Non-pigmented ciliary epithelial cell (primary cell): ENCODE measurements around the gene LIPH.
A peak's percentile ranks its signal among the peaks of the same experiment; 100 is the strongest.
"Not testable (repeated sequence)": the region's sequence is repeated elsewhere in the genome, so short reads cannot be mapped to it uniquely, and the experiment has no call there.

Source experiments
- DNase-seq: peaks from one replicate; pipeline ENCODE4 v3.0.0-alpha.2; 2010; ENCODE audit warnings: low read depth

Gene LIPH

DNA sequence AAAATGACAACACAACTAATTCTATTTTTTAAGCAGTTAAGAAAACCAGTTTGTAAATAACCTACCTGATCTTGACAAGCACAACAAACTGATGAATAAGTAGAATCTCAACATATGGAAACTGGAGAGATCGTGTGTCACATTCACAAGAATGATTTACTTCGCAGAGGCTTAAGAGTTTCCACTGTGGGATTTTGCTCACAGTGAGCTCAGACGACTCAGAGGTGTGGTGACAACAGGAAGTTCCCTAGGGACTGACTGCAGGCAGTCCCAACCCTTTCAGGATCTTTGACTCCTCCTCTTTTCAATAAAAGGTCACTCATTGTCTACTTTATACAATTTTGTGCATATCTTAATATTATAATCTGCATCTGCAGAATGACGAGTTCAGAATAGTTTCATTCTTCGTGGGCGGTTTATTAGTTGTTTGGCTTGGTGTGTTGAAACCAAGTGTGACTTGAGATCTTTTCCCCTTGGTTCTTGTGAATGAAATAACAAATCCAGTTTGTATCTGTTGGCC is at the start of gene LIPH:
LIPH (minus strand) TSS at position 231 of the 520 bp plus-strand sequence; CDS start at position 114, 117 bp downstream.
- no peak for DNase-seq

DNA sequence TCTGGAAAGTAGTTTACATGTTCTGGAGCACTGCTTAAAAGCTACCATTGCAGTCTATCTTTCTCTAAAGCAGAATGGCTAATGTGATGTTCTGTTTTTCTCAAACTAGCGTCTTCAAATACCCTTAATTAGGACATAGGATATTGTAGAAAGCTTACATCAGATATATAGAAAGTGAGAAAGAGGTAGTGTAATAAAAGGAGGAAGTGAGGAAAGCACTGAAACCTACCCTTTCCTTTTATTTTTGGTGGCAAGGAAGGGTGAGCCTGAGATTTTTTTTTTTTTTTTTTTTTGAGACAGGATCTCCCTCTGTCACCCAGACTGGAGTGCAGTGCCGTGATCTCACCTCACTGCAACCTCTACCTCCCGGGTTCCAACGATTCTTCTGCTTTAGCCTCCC is 43.1 kb upstream of the LIPH start:
- no peak for DNase-seq

DNA sequence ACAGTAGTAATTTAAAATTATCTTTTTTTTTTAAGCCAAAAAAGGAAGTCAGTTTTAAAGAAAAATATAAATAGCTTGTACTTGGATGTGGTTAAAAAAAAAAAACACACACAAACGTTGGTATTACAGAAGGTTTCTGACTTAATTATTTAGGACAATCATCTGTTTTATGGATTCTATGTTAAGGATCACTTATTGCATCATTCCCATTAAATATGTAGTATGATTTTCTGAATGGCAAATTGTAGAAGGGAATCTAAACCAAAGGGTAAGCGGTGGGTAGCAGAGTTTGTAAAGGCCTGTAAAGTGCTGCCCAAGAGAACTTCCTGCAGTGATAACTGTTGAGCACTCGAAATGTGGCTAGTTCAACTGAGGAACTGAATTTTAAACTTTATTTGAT is 41.7 kb upstream of the LIPH start:
- DNase-seq, result no peak

DNA sequence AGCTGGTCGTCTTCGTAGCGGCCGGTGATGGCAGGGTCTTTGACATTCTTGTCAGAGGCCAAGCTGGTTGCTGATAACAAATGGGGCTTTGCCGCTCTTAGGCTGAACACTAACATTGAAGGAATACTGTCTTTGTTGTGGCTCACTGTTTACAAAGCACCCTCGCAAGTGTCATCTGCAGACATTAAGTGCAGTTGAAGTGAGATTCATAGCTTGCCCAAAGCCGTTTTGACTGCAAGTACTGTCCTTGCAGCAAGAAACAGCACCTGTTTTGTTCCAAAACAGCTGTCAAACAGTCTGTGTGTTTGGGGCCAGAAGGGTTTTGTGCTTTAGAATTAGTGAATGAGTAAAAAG is 34.3 kb upstream of the LIPH start:
- DNase-seq, result no peak

DNA sequence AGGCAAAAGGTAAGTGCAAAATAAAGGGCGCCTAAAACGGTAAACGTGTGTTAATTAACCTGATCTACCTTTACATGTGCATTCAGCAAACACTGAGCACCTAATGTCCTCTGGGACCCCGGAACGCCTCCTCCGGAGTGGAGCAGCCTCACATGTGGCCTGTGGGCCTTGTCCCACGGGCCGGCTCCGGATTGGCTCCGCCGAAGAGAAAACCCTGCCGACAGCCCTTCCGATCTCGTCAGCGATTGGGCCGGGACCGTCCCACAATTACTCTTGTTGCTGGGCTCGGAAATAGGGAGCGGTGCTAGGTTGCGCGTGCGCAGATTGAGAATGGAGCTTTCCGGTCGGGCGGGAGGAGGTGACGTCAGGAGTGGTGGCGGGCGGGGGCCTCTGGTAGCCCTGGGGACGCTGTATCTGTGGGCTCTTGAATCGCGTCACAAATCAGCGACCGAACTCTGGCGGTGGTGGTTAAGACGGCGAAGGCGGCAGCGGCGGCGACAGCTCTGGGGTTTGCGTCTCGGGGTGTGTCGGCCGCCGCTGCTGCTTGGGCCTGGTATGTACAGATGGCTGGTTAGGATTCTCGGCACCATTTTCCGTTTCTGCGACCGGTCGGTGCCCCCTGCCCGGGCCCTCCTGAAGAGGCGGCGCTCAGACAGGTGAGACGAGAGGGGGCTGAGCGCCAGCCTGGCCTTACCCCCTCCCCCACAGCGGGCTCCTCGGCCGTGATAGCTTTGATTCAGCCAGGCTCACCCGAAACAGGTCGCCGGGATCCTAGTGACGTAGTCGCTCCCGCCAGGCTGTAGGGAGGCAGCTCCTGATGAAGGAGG is 33.7 kb upstream of the LIPH start, which contains the start of gene SENP2:
SENP2 (plus strand) TSS at position 437 of the 827 bp plus-strand sequence; CDS start at position 556, 119 bp downstream.
- peak; percentile 94 for DNase-seq

DNA sequence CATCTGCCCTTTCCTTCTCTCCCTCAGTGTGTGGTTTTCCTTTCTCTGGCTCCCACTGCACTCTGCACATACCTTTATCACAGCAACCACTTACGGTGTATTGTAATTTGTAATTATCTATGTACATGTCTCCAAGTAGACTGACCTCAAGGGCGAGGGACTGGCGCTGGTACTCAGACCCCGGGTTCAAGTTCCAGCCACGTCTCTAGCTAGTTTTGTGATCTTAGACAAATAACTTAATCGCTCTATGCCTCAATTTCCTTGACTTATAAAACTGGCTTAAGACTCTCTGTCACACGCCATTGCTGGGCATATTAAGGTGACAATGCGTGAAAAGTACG is 33.1 kb upstream of the LIPH start:
- no peak for DNase-seq

DNA sequence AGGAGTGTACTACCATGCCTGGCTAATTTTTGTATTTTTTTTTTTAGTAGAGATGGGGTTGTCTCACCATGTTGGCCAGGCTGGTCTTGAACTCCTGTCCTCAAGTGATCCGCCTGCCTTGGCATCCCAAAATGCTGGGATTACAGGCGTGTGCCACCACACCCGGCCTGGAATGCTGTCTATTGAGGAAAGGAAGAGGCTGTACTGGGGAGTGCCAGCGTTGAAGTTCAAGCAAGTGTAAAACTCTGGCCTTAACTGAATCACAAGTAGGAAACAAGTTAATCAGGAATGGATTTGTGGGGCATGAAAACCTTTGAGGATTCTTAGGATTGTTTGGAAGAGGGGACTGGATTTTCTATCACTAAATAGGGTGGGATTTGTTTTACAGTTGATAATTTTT is 32.3 kb upstream of the LIPH start:
- DNase-seq, result no peak

DNA sequence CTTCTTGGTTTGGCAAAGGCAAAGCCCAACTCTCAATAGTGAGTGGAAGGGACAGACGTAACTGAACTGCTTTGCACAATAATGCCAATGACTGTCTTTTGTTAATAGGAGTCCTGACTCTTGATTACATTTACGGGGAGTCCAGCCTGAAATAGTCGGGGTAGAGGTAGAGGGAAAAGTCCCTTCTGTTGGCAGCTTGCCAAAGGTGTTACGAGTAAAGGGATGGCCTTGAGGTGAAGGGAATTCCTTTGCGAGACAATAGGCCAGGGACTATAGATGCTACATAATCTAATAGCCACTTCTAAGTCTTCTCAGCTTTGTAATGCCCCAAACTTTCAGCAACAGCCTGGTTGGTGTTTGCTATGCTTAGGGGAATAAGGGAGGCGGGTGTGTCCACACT is 31.5 kb upstream of the LIPH start:
- DNase-seq, result no peak

DNA sequence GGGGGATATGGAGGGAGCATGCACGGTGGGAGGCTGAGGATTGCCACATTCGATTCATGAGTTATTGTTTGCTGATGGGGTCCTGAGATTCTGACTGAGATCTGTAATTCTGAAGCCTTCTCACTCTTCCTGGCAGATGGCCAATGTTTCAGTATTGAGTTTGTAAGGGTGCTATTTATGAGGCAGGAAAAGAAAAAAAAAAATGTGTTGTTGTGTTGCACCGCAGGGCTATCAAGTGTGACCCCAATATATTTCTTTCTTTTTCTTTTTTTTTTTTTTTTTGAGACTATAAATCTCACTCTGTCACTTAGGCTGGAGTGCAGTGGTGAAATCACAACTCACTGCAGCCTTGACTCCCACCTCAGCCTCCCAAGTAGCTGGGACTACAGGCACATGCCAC is 30.5 kb upstream of the LIPH start:
- DNase-seq, result no peak

DNA sequence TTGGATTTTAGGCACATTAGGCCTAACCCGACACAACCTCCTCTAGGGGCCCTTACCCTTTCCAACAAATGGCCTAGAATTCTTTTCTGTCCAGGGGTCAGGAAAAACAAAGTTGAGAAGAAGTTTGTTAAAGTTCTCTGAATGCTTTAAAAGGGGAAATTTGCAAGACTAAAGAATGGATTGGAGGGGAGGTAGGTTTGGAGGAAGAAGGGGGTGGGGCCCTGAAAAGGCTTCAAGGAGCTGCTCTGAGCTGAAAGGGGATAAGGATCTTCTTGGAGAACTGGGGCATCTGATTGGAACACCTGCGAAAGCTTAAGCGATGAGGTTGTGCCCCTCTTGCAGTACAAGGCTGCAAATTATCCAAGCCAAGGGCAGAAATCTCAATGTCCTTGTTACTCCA is 29.8 kb upstream of the LIPH start:
- DNase-seq, result no peak

DNA sequence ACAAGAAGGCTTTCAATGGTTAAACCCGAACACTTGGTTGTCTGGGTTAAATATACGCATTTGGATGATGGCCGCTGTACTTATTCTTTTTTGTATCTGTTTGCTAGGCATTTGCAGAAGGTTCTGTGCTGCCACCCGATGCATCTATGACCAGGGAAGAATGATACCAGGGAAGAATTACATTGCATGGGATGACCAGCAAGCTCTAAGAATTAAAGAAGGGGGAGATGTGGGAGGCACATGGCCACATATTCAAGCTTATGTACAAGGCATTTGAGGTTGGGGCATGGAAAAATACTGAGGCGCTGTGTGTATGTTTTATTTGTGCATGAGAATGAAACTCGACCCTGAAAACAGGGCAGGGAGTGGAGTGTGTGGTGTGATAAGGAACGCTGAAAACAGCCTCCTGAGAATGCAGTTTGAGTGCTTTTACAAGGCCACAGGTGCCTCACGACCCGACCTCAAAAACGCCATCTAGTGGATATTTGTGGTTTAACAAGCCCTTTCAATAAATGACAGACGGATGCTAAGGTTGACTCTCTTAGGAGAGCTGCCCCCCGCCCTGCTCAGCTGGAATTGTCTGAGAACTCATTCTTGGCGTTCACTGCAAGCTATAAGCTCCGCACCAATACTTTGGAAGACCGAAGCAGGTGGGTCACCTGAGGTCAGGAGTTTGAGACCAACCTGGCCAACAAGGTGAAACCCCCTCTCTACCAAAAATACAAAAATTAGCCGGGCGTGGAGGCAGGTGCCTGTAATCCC is 22.9 kb upstream of the LIPH start:
- DNase-seq, result not testable (repeated sequence)

DNA sequence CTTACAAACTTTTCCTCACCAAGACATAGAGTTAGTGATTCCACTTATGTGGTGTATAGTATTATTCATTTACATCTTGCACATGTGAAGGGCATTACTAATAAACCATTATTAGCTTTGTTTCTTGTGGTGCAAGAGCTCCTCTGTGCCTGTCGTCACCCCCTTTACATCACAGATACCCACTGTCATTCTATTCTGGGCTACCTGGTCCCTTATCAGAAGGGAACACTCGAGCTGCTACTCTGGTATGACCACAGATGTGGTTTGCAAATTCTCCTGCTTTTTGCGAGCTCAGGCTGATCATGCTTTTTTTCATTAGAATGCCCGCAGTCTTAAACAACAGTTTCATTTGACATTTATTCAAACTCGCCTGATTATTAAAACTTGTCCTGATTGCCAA is 19.8 kb upstream of the LIPH start:
- no peak for DNase-seq

DNA sequence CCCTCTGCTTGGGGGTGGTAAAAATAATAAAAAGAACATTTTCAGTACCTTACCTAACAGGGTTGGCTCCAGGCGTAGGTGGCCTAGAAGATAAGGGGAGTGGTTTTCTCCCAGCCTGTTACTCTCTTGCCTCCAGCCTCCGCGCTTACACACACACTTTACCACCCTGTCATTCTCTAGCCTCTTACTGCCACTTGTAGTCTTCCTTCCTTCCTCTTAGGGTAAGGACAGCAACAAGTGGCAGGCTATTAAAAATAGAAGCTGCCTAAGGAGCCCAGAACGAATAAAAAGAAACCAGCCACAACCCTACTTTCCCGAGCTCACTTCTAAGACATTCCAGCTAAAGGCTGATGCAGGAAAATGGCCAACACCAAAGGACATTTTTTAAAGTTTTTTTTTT is 9.6 kb upstream of the LIPH start:
- no peak for DNase-seq

DNA sequence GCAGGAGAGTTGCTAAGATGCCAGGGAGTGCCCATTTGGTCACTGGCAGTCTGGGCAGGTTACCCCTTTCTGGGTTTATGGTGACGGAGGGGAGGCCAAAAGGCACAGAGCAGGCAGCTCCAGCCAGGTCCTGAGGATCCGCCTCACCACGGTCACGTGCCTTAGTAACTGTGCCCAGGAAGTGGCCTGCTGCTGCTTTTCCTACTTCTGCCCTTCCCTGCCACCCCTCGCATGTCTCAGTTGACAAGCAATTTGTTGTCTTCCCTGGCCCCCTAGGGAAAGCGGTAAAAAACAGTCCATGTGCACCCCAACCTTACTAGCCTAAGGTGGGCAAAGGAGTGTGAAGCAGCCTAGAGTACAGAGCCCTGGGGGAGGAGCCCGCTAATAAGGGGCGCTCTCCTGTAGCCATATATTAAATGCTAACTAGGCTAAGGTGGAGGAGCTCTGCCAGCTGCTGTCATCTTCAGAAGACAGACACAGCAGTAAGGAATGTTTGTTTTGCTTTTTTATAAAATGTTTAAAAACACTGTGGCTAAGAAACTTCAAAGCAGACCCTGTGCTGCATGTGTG is 9.1 kb upstream of the LIPH start:
- no peak for DNase-seq

DNA sequence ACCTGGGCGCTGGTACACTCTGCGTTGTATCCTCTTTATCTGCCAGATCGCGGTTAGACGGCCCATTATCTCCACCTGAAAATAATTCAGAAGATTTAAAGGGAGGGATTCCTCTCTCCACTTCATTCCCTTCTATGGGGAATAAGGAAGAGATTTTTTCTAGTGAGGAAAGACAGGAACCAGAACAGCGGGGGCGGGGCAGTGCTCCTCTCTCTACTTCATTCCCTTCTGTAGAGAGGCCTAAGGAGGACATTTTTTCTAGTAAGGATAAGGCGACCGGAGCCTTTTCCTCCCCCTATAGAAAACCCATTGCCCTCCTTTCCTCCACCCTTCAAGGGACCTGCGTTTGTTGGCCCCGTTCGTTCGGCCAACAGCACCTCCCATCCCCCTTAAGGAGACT is 8.3 kb upstream of the LIPH start:
- no peak for DNase-seq

DNA sequence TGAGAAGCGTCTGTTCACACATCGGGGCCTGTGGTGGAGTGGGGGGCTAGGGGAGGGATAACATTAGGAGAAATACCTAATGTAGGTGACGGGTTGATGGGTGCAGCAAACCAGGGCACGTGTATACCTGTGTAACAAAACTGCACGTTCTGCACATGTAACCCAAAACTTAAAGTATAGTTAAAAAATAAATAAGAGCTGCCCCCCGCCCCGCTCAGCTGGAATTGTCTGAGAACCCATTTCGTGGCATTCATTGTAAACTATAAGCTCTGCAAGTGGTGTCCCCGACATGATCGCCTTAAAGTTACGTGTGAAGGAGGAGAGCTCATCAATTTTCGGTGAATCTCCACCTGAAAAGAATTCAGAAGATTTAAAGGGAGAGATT is 7.3 kb upstream of the LIPH start:
- no peak for DNase-seq

DNA sequence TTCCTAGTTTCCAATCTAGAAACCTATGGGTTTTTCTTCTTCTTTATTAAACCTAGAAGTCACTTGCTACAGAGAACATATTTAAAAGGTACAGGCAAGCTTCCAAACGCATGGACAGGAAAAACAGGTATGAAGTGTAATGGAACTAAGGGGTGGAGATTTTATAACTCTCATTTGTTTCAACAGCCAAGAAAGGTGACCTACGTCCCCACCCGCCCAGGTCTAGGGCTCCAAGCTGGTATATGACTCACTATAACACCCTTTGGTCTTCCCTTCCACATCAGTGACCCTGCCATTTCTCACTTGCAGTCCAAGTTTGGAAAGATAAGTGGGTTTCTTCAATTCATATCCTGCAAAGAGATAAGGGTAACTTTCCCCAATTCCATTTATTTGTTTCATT is 6.0 kb upstream of the LIPH start:
- no peak for DNase-seq

DNA sequence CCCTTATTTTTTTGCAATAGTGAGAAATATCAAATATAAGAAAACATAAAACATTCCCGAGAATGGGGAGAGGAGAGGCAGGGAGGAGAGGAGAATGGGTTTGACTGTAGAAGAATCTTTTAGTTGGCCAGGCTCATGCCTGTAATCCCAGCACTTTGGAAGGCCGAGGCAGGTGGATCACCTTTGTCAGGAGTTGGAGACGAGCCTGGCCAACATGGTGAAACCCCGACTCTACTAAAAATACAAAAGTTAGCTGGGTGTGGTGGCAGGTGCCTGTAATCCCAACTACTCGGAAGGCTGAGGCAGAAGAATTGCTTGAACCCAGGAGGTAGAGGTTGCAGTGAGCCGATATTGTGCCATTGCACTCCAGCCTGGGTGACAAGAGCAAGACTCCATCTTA is 4.3 kb upstream of the LIPH start:
- DNase-seq, result not testable (repeated sequence)

DNA sequence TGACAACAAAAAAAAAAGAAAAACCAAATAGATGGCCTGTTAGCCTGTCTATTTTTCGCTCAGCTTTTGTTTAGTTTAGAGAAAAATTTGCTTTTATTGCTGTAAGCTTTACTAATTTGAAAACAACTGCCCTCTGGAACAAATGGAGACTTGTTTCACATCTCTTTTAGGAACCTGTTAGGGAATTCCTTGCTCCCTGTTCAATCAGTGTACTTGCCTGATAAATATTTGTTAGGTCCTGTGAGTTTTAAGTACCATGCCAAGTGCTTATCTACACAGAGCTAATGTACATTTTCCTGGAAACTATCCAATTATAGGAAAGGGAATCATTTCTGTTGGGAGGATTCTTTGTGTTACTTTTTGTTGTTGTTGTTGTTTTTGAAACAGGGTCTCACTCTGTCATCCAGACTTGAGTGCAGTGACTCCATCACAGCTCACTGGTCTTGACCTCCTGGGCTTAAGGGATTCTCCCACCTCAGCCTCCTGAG is 3.5 kb upstream of the LIPH start:
- DNase-seq, result no peak

DNA sequence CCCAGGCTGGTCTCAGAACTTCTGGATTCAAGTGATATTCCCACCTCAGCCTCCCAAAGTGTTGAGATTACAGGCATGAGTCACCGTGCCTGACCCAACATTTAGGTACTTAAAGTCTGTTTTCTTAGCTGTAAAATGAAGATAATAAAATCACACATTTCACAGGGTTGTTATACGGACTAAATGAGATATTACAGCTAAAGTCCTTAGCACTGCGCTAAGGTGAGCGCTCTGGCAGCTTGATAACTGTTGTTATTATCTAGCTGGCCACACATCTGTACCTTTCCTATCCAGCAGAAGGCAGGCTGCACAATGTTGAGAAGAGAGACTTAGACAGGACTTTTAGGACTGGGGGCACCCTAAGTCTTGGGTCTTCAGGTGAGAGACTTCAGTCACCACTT is 2.7 kb upstream of the LIPH start:
- DNase-seq, result no peak

DNA sequence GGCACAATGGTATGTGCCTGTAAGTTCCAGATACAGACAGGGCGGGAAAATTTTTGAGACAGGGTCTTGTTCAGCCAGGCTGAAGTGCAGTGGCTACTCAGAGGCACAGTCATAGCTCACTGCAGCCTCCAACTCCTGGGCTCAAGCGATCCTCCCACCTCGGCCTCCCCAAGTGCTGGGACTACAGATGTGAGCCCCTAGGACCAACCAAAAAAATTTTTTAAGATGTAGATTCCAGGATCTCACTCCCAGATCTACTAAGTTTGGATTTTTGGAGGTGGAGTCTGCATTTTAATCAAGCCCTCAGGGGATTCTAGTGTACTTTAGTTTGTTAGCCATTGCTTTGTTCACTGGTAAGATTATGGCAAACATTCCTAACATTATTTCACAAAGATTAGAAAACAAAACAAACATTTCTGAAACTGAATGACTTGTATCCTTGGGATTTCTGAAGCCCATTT is 2.7 kb downstream of the LIPH start:
- DNase-seq, result no peak

DNA sequence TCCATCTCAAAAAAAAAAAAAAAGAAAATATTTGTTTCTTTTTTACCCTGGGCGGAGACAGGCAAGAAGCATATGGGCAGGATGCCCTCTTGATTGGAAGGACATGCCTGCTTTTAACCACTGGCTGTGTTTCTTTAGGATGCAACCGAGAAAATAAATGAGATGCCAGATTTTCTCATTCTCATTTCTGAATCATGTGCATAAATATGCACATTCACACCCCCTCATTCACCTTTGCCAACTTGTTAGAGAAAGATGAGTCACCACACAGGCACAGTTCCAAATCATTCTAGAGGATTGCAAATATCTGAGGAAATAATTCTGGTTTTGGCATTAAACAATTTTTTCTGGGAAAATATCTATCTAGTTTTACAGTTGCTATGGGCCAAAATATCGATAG is 3.3 kb downstream of the LIPH start:
- DNase-seq, result peak; percentile 95

DNA sequence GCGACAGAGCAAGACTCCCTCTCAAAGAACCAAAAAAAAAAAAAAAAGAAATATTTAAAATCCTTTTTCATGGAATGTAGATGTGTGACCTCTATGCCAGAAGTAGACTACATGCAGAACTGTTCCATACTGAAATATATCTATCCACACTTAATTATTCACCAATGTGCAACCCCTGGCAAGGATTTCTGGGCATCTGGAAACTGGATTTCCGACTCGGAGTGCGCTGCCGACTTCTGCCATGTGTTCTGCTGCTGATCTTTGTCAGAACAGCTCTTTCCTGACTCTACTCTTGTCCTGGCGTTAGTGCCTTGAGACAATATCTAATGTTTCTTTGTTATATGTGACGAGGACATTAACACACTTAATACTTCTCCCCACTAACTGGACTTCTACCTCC is 11.7 kb downstream of the LIPH start:
- DNase-seq, result no peak
